AML-193 (cell line): ENCODE measurements around the gene DUSP14.

Experiments used
- DNase-seq, 2 experiments: peaks; one replicate each; lab custom pipeline; 2025; lab: John Stamatoyannopoulos, UW

The DUSP14 gene

DNA sequence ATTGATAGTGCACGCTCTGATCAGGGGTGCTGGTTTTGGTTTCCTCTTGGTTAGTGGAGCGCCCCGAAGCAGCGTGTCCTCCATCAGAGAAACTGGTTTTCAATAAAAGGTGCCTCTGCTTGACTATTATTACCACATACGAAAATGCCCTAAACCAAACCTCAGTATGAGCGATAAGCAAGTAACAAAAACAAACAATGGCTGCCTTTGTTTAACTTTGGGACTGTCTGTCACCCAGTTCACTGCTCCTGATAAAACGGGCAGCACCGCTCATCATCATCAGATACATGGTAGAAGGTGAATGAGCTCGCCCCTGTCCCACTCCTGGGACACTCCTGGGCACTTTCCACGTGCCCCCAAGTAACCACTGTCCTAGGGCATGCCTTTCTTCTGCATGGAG is 24.0 kb downstream of the DUSP14 start:
- no peak for DNase-seq

DNA sequence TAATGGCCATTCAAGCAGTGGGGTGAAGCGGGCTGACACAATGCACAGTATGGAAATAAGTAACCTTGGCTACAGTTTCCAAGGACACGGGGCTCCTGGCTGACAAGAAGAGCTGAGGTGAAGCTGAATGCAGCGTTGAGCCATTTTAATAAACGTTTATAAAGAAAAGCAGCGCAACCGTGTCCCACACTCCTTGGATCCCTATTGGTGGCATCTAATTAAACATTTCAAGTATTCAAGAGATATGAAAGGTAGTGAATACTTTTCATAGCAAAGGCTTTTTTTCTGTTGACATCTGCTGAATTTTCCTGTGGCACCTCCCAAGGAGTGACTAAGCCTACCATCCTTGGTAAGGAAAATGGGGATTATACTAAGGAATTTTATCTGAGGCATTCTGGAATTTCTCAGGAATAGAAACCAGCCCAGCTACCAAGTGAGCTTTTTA is 26.5 kb downstream of the DUSP14 start:
- no peak for DNase-seq

DNA sequence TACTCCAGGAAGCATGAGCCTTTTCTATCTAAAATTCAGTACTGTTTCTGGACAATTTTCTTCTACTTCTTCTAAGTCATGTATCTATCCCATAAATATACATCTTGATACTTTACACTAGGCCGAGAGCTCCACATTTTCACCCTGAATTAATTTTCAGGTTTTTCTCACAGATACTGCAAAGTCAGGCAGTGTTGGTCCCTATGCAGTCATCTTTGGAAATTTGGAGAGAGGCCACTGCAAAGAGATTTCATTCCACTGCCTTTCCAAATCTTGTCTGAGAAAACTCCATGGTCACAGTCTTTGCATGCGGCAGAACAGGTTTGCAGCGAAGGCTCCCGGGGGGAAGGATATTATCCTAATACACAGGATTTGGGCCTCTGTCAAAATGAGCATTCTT is 28.2 kb downstream of the DUSP14 start:
- no peak for DNase-seq

DNA sequence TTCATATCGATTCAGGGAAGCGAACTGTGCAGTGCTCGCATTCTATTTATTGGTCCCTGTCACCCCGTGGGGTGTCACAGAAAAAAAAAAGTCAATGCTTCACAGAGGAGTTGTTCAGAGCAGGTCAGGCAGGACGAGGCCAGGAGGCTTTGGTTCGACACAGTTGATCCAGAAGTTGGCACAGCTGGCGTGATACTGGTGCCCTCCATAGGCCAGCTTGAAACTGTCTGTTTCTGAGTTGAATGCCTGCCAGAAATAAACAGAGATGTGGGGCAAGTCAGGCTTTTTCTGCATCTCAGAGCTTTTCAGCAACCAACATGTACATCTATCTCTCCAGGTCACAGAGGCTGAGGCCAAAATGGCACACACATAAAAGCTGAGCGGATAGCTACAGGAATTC is 29.1 kb downstream of the DUSP14 start:
- DNase-seq: no peak

DNA sequence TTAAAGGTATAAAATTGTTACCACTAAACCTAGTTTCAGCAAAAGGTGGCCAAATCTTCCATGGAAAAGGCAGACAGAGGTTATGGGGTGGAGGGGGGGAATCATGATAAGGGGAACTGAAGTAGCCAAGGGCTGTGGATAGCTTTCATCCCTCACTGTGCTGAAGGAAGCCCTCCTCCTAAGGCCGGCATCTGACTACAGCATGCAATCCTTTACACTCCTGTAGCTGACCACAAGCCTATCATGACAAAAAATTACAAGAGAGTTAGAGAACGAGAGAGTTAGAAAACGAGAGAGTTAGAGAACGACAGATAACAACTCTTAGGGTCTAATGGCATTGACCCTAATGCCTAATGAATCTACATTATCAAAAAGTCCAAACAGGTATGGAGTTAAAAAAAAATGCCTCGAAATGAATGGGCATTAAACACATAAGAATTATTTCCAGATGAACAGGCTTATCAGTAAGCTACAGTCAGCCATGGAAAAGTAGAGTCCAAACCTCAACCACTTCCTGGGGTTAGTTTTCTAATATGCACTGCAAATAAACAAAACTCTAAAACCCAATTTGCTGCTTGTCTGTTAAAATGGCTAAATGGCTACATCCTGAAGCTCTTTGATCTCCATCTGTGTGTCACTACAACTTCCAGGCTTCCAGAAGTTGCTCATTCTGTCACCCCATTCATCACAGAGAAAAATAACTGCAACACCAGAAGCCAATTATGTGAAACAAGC is 29.7 kb downstream of the DUSP14 start:
- no peak for DNase-seq

DNA sequence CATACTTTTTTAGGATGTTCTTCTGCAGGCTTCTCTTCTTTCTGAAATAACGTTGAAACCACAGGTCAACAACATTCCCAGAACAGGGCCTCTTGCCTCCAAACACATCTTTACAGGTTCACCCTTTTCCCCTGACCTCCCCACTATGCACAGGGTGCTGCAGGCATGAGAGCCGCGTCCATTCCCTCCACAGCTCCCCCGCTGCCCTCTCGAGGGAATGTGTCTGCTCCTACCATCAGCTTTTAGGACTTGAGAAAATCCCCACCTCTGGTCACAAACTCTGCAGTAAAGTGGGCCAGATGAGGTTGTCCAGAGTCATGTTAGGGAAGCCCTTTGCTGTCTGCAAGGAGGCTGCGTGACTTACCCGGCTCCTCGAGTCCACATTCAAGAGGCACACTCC is 30.5 kb downstream of the DUSP14 start:
- DNase-seq: no peak

DNA sequence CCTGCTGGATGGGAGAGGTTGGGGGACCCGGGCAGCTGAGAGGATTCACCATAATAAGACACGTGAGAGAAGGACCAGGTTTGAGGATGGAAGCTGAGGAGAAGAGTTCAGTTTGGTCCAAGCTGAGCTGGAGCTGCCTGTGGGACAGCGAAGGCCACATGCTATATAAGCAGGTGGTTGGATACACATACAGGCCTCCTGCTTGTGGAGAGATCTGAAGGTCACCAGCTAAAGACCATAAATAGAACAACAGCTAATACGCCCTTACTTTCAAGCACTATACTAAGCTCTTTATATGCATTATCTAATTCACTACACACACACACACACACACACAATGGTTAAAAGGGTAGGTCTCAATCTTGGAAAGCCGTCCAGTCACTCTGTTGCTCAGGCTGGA is 32.1 kb downstream of the DUSP14 start:
- DNase-seq: no peak

DNA sequence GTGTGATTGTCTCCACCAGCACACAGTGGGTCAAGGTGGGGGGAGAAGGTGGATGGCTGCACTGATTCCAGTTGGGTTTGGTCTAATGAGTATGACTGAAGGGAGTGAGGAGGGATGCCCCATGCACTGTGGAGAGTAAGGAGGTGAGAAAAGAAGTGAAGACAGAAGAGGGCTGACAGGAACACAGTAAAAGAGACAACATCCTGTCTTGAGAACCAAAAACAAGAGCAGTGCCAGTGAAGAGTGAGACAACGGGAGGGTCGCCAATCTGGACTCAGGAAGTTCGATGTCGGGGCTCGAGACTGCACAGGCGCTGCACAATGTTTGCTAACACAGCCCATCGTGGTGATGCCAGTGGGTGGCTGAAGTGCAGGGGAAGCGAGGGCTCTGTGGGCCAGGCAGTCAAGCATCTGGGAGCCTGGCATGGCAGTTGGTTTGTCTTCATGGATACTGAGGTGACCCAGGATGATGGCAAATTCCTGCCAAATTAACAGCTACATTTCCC is 34.1 kb downstream of the DUSP14 start:
- DNase-seq: no peak

DNA sequence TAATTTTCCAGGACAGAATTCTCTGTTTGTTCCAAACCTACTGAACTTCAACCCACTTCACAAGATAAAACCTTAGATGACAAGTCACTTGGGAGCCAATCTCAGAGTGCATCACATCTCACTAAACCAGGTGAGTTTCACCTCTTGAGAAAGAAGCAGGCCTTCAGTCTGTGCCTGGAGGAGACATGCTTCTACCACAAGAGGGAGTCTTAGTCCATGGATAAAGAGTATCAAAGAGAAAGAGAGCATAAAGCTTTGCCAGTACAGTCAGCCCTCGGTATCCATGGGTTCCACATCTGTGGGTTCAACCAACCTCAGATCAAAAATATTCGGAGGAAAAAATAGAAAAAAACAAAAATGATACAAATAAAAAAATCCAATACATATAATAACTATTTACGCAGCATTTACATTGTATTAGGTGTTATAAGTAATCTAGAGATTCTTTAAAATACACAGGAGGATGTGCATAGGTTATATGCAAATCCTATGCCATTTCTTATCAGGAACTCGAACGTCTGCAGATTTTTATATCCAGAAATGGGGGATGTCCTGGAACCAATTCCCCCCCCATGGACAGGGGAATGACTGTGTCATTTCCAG is 37.7 kb downstream of the DUSP14 start:
- peak; percentile 58 to 74 for DNase-seq

DNA sequence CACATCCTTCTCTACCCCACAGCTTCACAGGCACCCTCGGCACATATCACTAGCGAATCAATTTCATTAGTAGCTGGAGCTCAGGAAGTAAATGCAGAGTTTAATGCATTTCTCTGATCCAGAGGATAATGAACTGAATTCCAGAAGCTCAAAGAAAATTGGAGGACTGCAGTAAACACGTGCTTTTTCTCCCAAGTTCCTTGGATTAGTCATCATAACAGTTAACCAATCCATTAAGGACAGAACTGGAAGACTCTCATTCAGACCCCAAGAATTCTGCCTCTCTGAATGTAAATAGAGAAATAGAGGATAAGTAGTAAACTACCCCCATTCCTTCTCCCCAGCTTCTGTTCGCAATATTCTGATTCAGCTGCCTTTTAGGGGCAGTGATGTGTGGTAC is 40.7 kb downstream of the DUSP14 start:
- DNase-seq: no peak

DNA sequence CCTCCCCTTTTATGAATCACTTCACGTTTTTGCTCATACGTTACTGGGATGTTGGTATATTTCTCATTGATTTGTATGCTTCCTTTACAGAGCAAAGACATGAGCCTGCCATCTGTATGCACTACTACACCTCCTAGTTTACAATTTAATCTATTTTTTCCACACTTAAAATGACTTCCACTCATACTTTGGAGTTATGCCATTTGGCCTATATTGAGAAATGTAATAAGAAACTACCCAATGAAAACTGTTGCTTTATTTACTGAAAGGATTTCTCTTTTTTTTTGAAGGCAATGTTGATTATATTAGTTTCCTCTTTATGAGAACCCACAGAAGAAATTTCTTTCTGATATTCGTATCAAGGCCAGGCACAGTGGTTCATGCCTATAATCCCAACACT is 43.1 kb downstream of the DUSP14 start:
- DNase-seq: no peak

DNA sequence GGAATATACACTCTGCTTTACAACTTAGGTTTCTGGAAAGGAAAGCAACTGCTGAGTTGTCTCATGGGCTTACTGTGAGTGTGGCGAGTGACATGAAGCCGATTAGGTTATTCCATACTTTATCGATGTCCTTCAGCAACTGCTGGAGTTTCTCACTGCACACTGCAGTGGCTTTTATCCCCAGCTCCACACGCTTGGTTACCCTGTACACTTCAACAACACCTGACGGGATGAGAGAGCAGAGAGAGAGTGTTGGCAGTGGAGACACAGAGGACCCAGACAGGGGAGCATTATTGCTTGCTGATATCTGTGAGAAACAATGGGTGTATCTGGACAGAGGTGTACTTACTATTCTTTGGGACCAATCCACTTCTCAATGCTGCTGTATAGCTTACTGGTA is 46.2 kb downstream of the DUSP14 start:
- no peak for DNase-seq

DNA sequence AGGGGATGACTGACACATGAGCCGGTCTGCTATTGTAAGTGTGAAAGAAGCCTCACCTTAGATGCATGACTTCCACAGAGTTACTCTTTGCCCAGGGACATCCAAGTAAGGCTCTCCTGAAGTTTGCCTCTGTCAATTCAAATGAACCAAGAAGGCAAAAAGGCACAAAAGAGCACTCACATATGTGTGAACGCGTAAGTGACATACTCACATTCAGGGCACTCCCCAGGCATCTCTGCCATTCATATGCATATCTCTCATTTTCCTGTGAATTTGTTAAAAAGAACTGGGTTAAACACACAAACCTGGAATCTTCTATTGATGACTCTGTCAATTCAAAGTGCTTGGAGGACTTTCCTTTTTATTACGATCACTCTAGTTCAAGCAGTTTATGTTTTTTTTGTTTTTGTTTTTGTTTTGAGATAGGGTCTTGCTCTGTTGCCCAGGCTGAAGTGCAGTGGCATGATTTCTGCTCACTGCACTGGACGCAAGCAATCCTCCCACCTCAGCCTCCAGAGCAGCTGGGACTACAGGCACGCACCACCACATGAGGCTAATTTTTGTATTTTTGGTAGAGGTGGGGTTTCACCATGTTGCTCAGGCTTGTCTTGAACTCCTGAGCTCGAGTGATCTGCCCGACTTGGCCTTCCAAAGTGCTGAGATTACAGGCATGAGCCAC is 49.4 kb downstream of the DUSP14 start:
- no peak for DNase-seq

DNA sequence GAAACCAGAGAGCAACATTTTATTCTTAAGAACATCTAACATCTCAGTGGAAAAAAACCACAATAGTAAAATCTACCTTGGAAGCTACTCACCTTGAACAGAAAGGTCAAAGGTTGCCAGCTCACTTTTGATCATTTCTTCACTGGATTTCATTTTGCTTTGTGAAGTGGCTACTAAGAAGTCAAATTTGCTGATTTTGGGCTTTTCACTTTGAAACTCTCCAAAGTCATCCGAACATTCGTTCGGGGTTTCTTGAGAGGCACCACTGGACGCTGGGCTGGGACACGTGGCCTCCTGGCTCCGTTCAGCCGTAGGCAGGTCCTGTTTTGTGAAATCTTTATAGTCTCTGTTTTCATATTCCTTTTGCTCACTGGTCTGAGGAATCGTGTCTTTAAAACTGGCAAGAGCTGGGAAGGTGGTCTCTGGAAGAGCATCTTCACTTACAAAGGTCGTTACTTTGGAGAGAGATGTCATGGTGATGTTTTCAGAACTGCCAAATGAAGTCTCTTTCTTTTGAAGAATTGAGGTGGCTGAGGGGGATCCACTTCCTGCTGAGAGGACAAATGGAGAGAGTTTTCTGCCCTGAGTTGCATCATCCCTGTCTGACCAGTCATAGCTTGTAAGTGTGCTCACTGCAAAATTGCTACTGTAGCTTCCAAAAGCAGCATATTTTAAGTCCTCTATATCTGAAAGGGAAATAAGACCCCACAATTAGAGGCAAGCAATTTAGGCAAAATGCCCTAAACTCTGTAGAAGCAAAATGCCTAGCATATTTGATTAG is 52.4 kb downstream of the DUSP14 start:
- peak in 1 of 2 experiments; percentile 12 for DNase-seq

DNA sequence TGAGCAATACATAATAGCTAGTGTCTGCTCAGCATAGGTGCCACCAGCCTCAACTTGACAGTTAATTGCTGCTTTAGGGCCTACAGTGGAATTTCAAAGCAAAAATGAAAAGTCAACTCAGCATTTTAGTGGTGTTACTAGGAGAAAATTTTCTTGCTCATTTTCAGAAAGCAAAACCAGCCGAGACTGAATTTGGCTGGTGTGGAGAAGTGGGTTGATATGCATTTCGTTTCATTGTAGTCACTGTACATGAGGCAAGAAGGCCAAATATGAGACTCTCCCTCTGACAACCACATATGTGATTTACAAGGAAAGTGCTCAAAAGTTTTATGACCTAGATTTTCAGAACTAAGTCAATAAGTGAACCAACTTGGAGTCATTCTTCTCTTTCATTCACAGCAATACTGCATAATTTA is 54.0 kb downstream of the DUSP14 start:
- no peak for DNase-seq

DNA sequence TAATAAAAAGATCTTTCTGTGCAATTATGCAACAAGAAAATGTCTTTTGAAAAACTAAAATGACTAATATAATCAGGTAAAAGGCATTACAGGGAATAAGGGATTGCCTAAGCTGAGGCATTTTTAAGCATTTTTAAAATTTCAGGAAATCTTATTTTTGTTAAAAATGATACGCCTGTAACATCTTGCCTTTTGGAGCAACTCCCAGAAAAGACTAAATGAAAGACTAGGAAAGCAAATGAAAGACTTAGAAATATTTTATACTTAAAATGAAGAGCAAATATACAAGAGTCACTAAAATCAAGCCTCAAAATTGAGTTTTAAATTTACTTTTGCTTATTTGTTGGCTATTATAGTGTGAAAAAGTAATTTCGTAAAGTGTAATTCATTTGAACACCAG is 55.8 kb downstream of the DUSP14 start:
- DNase-seq: no peak

DNA sequence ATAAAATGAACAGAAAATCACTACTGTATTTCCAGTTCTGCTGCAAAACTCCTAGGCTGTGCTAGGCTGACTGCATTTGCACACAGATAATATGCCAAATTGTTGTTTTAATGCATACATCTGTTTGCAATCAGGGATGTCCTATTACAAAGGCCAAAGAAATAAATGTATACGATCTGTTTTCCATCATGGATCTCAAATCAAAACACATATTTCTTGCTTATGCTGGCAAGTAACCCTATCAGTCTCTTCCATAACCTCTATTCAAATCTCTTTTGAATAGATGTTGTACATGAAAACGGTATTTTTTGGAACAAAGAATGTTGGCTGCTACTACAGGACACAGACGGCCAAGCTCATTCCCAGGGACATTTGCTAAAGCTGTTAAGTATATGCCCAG is 56.6 kb downstream of the DUSP14 start:
- no peak for DNase-seq

DNA sequence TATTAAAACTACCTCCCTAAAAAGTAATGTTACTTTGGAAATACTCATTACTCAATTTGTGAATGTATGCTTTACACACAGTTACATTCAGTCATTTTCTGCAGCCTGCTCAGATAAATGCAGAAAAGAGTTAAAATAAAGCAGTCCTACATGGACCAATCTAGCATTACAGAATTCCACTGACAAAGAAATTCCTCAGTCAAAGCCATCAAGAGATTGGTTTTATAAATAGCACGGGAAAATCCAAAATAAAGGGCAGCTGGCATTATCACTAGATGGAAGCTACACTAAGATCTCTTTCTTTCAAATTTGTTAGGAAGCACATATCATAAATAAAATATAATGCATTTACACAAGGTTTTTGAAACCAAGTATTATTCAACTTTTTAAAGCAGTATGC is 58.3 kb downstream of the DUSP14 start:
- no peak for DNase-seq

DNA sequence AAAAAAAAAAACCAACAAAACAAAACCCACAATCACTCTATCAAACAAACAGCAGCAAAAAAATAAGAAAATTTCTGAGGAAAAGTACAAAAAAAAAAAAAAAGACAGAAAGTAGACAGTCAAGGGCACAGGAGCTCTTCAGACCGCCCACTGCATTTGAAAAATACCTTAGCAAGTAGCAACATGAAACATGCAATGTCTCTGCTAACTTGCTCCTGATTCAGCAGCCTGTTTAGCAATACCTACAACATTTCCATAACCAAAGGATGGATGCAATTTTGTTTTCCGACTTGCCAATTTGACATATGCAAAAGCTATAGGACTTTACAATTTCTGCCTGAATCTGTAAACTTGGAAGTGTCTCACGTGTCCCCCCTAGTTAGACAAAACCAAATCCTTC is 62.1 kb downstream of the DUSP14 start:
- DNase-seq: no peak

DNA sequence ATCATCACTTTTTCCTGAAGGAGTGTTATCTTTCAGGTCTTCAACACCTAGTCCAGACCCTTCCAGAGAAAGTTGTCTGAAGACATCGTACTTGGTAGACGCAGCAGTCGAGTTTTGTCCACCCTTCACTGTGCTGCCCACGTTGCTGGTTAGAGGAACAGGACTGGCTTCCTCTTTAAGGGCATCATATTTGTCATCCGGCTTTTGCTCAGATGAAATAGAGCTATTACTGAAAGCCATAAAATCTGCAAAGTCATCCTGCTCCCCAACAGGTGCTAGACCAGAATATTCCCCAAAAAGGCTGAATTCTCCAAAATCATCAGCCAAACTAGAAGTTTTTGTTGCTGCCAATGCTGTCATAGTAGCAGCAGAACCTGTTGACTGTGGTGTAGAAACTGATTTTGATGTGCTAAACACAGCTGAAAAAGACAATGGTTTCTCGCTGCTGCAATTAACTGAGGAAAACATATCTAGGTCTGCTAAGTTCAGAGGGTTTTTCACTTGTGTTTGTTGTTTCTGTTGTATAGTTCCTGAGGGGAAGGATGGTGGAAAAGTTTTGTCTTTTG is 63.8 kb downstream of the DUSP14 start:
- DNase-seq: no peak

DNA sequence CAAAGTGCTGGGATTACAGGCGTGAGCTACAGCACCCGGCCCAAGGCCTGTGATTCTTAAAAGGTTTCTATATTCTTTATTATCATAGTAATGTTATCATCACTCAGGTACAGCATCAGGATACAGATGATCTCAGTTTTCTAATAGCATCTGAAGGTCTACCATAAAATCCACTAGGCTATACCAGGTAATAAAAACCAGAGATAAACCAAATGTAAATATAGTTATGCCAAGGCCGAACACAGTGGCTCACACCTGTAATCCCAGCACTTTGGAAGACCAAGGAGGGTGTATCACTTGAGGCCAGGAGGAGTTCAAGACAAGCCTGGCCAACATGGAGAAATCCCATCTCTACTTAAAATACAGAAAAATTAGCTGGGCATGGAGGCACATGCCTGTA is 65.7 kb downstream of the DUSP14 start:
- no peak for DNase-seq

DNA sequence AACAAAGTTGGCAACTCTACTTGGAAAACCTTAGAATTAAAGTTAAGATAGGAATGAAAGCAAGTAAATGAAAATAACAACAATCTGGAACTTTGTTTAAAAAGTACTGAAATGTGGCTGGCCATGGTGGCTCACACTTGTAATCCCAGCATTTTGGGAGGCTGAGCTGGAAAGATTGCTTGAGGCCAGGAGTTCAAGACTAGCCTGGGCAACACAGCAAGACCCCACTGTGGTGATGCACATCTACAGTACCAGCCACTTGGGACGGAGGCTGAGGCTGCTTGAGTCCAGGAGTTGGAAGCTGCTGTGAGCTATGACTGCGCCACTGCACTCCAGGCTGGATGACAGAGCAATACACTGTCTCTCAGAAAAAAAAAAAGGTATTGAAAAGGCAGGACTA is 67.8 kb downstream of the DUSP14 start:
- DNase-seq: no peak
